B cell (primary cell): ENCODE measurements around the gene IL17B.

Experiments
- CTCF ChIP-seq: fragments of 200-600 bp; IDR thresholded peaks from one replicate; pipeline ENCODE4 v1.8.0; 2022; ENCODE audit warnings: antibody characterized with exemption, mild to moderate bottlenecking
- EZH2 ChIP-seq: IDR thresholded peaks from 2 replicates; pipeline ENCODE4 v1.6.1; 2012; ENCODE audit warnings: borderline replicate concordance, low read depth, mild to moderate bottlenecking, moderate library complexity, low read length; ENCODE audit not compliant: insufficient read depth, poor library complexity, severe bottlenecking

GRCh38 chr5:149360272-149360671 lies 18.8 kb downstream of the IL17B start:
- TF ChIP-seq CTCF: no peak
- TF ChIP-seq EZH2: no peak
